22Rv1 (cell line): ENCODE measurements around the gene FGGY.

Experiments used
- H3K27ac ChIP-seq: fragments of 450-650 bp; 2 replicates; pipeline ENCODE4 v1.5.1; 2017
- CTCF ChIP-seq: fragments of 450-650 bp; IDR thresholded peaks from 2 replicates; pipeline ENCODE4 v1.5.1; 2017; ENCODE audit warnings: mild to moderate bottlenecking
- ZFX ChIP-seq: fragments of 450-650 bp; IDR thresholded peaks from 2 replicates; pipeline ENCODE4 v1.6.1; 2017; ENCODE audit warnings: antibody characterized with exemption, borderline replicate concordance

FGGY gene

GRCh38 chr1:59653968-59654367 lies 357.1 kb downstream of the FGGY start:
- TF ChIP-seq ZFX (no peak), CTCF (no peak)
- H3K27ac ChIP-seq = no peak overlapping the region

DNA sequence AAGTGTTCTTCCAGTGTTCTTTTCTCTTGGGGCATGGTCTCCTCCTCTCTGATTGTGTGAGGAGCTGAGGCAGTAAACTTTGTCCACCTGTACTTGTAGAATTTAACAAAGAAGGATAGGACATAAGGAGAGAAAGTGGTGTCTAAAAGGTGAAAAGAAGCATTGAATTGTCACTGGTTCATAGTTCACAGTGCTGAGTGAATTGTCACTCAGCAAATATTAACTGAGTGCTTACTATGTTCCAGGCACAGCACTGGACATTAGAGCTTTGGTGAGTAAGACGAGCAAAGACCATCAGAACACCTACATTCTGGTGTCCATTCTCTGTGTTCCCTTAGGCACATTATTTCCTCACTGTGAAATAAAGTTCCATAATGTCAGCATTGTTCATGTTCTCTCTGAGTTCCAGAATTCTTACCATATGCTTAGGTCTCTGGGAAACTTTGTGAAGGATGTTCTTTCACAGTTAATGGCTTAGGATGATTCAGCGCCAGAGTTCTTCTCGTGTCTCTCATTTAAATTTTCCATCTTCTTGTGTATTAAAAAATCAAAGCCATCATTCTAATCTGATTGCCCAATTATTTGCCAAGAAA lies 361.1 kb downstream of the FGGY start:
- no peak overlapping the region for H3K27ac ChIP-seq
- TF ChIP-seq ZFX (no peak), CTCF (no peak)

DNA sequence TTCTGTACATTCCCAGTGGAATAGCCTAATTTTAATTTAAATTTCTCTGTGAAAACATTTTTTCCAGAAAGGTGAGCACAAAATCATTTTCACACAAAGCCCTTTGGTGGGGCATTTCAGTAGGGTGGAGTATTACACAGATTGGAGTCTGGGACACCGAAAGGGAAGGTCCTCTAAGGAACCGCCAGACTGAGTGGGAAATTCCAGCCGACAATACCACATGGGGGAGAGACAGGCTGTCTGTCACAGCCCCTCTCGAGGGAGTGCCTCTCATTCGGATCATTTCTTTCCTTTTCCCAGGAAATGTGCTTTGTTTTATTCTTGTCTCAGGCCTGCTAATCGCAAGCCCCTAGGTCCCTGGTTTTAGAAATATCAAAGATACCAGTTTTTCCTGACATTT lies 367.3 kb downstream of the FGGY start:
- TF ChIP-seq ZFX (no peak), CTCF (no peak)

GRCh38 chr1:59666106-59666505 lies 369.2 kb downstream of the FGGY start:
- TF ChIP-seq CTCF (no peak), ZFX (no peak)
- H3K27ac ChIP-seq = no peak overlapping the region

More for the DNA sequence above, 367.3 kb downstream of the FGGY start:
- no peak overlapping the region for H3K27ac ChIP-seq

GRCh38 chr1:59667020-59667419 lies 370.1 kb downstream of the FGGY start:
- no peak overlapping the region for H3K27ac ChIP-seq
- TF ChIP-seq ZFX = no peak
- no peak for TF ChIP-seq CTCF

GRCh38 chr1:59669752-59670312 lies 372.9 kb downstream of the FGGY start:
- no peak overlapping the region for H3K27ac ChIP-seq
- TF ChIP-seq CTCF (no peak), ZFX (no peak)

- no peak overlapping the region for H3K27ac ChIP-seq
- TF ChIP-seq CTCF = no peak
- TF ChIP-seq ZFX = no peak
Measured at GRCh38 chr1:59670662-59671061, 373.8 kb downstream of the FGGY start.
